Measurements from ENCODE around the gene SLC34A1.
A peak's percentile ranks its signal among the peaks of the same experiment; 100 is the strongest.
"Not testable (repeated sequence)": the region's sequence is repeated elsewhere in the genome, so short reads cannot be mapped to it uniquely, and the experiment has no call there.

The SLC34A1 gene

DNA sequence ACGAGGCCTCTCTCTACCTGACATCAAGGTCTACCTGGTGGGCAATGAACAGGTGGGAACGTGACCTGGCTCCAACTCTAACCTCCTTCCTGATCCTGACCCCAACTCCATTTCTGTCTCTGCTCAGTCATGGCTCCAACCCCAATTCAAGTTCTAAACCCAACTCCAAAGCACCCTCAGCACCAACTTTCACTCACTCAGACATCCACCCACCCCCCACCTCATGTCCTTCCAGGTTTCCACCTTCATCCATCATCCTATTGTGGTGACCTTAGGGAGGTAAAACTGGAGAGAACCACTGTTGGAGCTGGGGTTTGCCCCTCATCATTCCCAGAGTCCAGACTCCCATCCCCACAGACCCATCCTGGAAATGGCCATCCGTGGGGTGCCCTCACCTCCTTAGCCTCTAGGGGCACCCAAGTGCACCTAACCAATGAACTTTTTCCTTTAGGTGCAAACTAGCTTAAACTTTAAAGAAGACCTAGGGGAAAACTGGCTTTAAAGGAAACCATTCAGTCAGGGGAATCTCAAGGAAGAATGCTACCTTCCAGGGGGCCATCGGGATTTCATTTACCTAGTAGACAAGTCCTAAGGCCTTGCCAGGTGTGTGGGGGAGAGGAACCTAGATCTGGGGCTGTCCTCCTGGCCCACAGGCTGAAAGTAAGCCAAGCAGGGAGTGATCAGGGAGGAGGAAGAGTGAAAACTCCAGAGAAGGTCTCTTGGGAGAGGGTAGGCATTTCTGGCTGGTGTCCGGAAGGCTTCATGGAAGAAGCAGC lies 15.2 kb upstream of the SLC34A1 start:
- no peak for TF ChIP-seq POLR2A (IDR thresholded peaks at IDR 0.05; ENCODE audit: low read depth, low read length)
- FAIRE-seq (no peak), DNase-seq (ENCODE audit: insufficient read length, low spot score) (peak; percentile 72)

DNA sequence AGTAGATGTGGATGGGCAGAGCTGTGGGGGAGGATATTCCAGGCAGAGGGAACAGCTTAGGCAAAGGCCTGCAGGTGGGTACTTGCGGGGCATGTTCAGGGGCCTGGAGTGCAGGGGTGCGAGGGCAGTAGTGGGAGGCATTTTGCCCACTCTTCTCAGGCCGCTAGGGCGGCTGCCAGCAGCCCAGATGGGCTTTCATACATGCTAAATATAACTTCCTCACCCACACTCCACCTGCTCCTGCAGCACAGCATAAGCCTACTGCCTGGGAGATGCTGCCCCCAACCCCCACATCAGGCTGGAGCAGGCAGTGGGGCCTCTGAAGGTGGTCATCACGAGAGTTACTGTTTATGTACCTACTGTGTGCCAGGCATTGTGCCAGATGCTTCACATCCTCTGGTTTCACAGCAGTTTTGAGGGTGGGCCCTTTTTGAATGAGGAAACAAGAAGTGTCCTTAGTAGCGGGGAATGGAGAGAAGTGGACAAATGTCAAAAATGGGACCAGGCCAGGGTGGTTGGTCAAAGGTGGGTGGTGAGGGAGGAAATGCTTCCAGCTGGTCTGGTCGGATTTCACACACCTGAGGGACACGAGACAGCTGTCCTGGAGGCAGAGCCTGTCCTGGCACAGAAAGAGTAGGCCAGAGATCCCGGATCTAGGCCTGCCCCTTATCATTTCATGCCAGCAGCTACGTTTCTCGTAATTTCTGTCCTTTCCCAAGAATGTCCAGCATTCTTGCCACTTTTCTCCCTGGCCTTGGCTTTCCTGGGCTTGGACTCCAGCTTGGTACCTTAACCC lies 14.4 kb upstream of the SLC34A1 start:
- TF ChIP-seq POLR2A (IDR thresholded peaks at IDR 0.05; ENCODE audit: low read depth, low read length), result no peak
- FAIRE-seq, result no peak
- DNase-seq (ENCODE audit: insufficient read length, low spot score), result no peak

GRCh38 chr5:177370488-177371119 lies 13.6 kb upstream of the SLC34A1 start:
- no peak for FAIRE-seq

DNA sequence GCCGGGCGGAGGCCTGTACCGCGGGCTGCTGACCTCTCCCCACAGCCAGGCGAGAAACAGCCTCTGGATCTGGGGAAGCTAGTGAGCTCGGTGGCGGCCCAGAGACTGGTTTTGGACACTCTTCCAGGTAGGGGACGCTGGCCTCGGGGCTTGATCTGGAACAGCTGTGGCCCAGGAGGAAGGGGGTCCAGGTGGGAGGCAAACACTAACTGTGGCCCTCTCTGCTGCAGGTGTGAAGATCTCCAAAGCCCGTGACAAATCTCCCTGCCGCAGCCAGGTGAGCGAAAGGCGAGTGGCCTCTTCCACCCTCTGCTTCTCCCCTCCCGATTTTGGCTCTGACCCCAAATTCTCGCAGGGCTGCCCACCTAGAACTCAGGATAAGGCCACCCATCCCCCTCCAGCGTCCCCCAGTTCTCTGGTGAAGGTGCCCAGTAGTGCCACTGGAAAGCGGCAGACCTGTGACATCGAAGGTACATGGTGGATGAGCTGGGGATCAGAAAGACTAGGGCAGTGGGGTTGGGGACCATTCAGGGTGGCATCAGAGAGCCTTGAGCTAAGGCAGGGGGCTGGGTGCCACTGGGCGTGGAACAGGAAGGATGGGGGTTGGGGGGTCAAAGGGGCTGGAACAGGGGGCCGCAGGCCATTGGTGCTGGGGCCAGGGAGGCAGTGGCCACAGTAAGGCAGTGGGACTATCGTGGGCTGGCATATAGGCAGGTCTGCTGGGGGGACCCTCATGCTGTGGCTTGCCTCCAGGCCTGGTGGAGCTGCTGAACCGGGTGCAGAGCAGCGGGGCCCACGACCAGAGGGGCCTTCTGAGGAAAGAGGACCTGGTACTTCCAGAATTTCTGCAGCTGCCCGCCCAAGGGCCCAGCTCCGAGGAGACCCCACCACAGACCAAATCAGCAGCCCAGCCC lies 12.9 kb upstream of the SLC34A1 start:
- no peak for DNase-seq (ENCODE audit: insufficient read length, low spot score)
- no peak for TF ChIP-seq POLR2A (IDR thresholded peaks at IDR 0.05; ENCODE audit: low read depth, low read length)

More at GRCh38 chr5:177370488-177371119, 13.6 kb upstream of the SLC34A1 start:
- TF ChIP-seq POLR2A (IDR thresholded peaks at IDR 0.05; ENCODE audit: low read depth, low read length), result no peak
- peak; percentile 98 for DNase-seq (ENCODE audit: insufficient read length, low spot score)

DNA sequence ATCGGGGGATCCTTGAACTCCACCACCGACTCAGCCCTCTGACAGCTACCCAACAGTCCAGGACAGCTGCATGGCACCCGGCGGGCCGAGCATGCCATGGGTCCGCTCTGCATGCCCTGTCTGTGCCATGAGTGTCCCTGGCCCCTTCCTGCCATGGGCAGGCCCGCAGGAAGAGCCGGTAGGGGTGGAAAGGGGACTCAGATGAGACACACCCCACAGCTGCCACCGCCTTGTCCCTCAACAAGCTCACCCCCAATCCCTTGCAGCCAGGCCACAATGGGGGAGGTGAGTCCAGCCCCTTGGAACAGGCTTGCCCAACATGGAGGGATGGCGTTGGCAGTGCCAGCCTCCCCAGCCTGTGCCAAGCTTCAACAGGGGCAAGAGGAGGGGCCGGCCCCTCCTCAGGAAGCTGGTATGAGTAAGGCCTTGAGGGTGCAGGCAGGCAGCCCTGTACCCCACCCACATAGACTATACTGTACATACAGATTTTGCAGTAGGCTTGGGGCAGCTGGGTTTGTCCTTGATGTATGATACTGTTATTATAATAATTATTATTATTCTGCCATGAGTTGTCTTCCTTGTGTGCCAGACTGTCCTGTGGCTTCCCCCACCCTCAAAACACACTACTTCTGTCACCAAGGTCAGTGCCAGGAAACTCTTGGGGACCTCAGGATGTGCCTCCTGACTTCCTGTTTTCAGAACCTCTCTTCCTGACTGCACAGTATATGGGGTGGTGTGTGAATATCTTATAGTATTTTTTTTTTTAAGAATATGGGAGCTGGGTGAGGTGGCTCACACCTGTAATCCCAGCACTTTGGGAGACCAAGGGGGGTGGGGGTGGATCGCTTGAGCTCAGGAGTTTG lies 12.0 kb upstream of the SLC34A1 start:
- TF ChIP-seq POLR2A (IDR thresholded peaks at IDR 0.05; ENCODE audit: low read depth, low read length), result no peak
- FAIRE-seq (no peak), DNase-seq (ENCODE audit: insufficient read length, low spot score) (no peak)

More for the DNA sequence above, 12.9 kb upstream of the SLC34A1 start:
- FAIRE-seq, result no peak

DNA sequence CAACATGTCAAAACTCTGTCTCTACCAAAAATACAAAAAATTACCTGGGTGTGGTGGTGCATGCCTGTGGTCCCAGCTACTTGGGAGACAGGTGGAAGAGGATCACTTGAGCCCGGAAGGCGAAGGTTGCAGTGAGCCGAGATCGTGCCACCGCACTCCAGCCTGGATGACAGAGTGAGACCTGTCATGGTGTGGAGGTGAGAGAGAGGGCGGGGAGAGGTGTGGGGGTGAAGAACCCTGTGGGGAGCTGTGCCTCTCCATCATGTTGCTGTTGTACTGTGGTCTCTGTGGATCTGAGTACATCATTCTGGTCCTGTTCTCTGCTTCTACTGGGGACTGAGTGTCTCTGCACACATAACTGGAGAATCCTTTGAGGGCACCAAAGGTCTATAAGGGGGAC lies 11.3 kb upstream of the SLC34A1 start:
- no peak for TF ChIP-seq POLR2A (IDR thresholded peaks at IDR 0.05; ENCODE audit: low read depth, low read length)
- DNase-seq (ENCODE audit: insufficient read length, low spot score), result no peak
- FAIRE-seq, result no peak

DNA sequence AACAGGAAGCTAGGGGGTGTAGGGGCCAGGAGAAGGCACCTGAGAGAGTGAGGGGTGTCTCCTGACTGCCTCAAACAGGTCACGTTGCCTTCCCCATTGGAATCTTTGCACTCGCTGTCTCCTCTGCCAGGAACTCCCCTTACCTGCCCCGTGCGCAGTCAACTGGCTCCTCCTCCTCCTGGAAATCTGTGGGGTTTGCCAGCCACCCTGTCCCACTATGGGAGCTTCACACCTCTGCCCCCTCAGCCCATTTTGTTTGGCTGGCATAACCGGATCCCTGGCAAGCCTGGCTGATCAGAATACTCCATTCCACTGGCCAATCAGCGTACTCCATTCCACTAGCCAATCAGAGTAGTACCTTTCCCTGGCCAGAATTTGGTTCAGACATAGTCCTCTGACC lies 10.4 kb upstream of the SLC34A1 start:
- DNase-seq (ENCODE audit: insufficient read length, low spot score), result no peak
- no peak for TF ChIP-seq POLR2A (IDR thresholded peaks at IDR 0.05; ENCODE audit: low read depth, low read length)
- no peak for FAIRE-seq

- TF ChIP-seq POLR2A (IDR thresholded peaks at IDR 0.05; ENCODE audit: low read depth, low read length), result no peak
- DNase-seq (ENCODE audit: insufficient read length, low spot score) (no peak), FAIRE-seq (no peak)
Measured at GRCh38 chr5:177374211-177374610, 10.0 kb upstream of the SLC34A1 start.

DNA sequence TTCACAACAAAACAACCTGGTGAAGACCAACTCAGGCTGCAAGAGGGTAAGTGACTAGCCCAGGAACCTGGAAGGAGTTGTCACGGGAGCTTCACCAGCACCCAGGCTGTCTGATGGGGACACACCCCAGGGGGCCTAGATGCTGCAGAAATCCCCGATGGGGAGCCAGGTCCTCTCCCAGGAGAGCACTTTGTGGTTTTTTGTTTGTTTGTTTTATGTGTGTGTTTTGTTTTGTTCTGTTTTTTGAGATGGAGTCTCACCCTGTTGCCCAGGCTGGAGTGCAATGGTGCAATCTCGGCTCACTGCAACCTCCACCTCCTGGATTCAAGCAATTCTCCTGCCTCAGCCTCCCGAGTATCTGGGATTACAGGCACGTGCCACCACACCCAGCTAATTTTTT lies 8.7 kb upstream of the SLC34A1 start:
- not testable (repeated sequence) for DNase-seq (ENCODE audit: insufficient read length, low spot score); FAIRE-seq

- no peak for FAIRE-seq
- TF ChIP-seq POLR2A (IDR thresholded peaks at IDR 0.05; ENCODE audit: low read depth, low read length), result no peak
- no peak for DNase-seq (ENCODE audit: insufficient read length, low spot score)
Measured at GRCh38 chr5:177376107-177376506, 8.1 kb upstream of the SLC34A1 start.

DNA sequence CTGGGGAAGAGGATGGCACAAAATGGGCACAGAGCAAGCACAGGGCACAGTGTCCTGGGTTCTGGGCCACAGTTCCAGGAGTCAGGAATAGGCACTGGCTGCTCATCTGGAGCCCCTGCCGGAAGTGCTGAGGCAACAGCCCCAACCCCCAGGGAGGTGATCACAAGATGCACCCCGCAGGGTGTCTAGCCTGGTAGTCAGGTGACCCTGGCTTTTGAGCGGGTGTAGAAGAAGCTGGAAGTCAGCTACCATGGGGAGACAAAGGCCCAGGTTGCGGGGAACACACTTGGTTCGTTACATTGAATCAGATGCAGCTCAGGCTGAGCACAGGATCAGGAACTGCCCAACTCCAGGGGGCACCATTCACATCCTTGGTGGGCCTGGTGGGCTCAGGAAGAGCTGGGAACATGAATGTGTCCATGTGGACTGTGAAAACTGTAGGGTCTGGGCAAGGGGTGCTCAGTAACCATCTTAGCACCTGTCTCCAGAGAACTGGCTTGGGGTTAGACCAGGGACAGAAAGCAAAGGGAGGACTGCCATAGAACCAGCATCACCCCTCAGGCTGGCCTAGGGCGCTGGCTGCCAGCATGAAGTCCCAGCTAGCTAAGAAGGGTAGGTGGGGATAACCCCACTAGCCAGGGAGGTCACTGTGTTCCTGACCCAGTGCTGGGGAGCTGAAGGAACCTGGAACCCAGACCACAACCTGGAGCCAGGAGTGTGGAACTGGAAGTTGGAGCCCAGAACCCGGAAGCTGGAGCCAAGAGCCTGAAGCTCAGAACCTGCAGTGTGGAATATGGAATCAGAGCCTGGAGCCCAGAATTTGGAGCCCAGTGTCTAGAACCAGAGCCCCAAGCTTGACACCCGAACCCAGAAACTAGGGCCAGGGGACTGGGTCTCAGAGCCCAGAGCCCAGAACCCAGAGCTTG lies 6.1 kb upstream of the SLC34A1 start:
- no peak for FAIRE-seq
- TF ChIP-seq POLR2A (IDR thresholded peaks at IDR 0.05; ENCODE audit: low read depth, low read length), result no peak
- DNase-seq (ENCODE audit: insufficient read length, low spot score), result no peak
